Memory B cell (primary cell): ENCODE data around the gene PTPRN2.

Source experiments
- ATAC-seq: fragments of 150-1000 bp; cut with Tn5 transposase; 2 replicates; pipeline ENCODE4 v1.10.0; 2021; ENCODE audit warnings: low read depth, mild to moderate bottlenecking, moderate library complexity
- DNase-seq, 2 donors: peaks; one replicate each; pipeline ENCODE4 v3.0.0; 2022; ENCODE audit warnings: low spot score in 2 of 2
- H3K27ac Mint-ChIP-seq: one replicate; pipeline ENCODE4 v1.8.0; 2022; ENCODE audit warnings: mild to moderate bottlenecking, moderate library complexity, mixed read lengths
- H3K27me3 Mint-ChIP-seq: one replicate; pipeline ENCODE4 v1.8.0; 2022; ENCODE audit warnings: mixed read lengths
- H3K36me3 Mint-ChIP-seq: one replicate; pipeline ENCODE4 v1.8.0; 2022; ENCODE audit warnings: mild to moderate bottlenecking, mixed read lengths
- H3K4me1 Mint-ChIP-seq: one replicate; pipeline ENCODE4 v1.8.0; 2022; ENCODE audit warnings: mixed read lengths
- H3K4me3 Mint-ChIP-seq: one replicate; pipeline ENCODE4 v1.8.0; 2022; ENCODE audit warnings: mild to moderate bottlenecking, moderate library complexity, mixed read lengths
- H3K9me3 Mint-ChIP-seq: one replicate; pipeline ENCODE4 v1.8.0; 2022; ENCODE audit warnings: mixed read lengths

Gene PTPRN2

GRCh38 chr7:158366916-158367633 is 220.5 kb downstream of the PTPRN2 start:
- Mint-ChIP-seq H3K27me3 (no peaks in the 10 kb centered on the region), H3K27ac (no peak overlapping the region), H3K9me3 (peaks cover 4% of the 10 kb centered on the region), H3K4me3 (no peak overlapping the region), H3K4me1 (no peaks in the 10 kb centered on the region), H3K36me3 (no peaks in the 10 kb centered on the region)
- no peak for DNase-seq
- ATAC-seq: no peak

- Mint-ChIP-seq H3K4me1 (no peaks in the 10 kb centered on the region), H3K27me3 (no peaks in the 10 kb centered on the region), H3K27ac (no peak overlapping the region), H3K4me3 (no peak overlapping the region), H3K36me3 (no peaks in the 10 kb centered on the region), H3K9me3 (peaks cover 4% of the 10 kb centered on the region)
- no peak for ATAC-seq
- no peak for DNase-seq
These were observed 221.3 kb downstream of the PTPRN2 start for GRCh38 chr7:158366346-158366745.

- no peak for DNase-seq
- peaks cover 4% of the 10 kb centered on the region for H3K9me3 Mint-ChIP-seq
These were observed 222.4 kb downstream of the PTPRN2 start for GRCh38 chr7:158365267-158365666.

GRCh38 chr7:158364451-158364850 is 223.2 kb downstream of the PTPRN2 start:
- Mint-ChIP-seq H3K4me1 (no peaks in the 10 kb centered on the region), H3K27ac (no peak overlapping the region), H3K4me3 (no peak overlapping the region), H3K36me3 (no peaks in the 10 kb centered on the region), H3K9me3 (peaks cover 4% of the 10 kb centered on the region), H3K27me3 (no peaks in the 10 kb centered on the region)
- DNase-seq (no peak), ATAC-seq (no peak)

More at GRCh38 chr7:158365267-158365666, 222.4 kb downstream of the PTPRN2 start:
- no peaks in the 10 kb centered on the region for H3K4me1 Mint-ChIP-seq
- H3K36me3 Mint-ChIP-seq: no peaks in the 10 kb centered on the region
- no peak overlapping the region for H3K4me3 Mint-ChIP-seq
- H3K27ac Mint-ChIP-seq: no peak overlapping the region
- no peaks in the 10 kb centered on the region for H3K27me3 Mint-ChIP-seq
- ATAC-seq: no peak

- DNase-seq (no peak), ATAC-seq (no peak)
- Mint-ChIP-seq H3K4me1 (no peaks in the 10 kb centered on the region), H3K36me3 (no peaks in the 10 kb centered on the region), H3K27me3 (no peaks in the 10 kb centered on the region), H3K4me3 (no peak overlapping the region), H3K9me3 (peaks cover 4% of the 10 kb centered on the region), H3K27ac (no peak overlapping the region)
These were observed 224.4 kb downstream of the PTPRN2 start for GRCh38 chr7:158362912-158363905.

GRCh38 chr7:158362001-158362400 is 225.6 kb downstream of the PTPRN2 start:
- Mint-ChIP-seq H3K4me1 (no peaks in the 10 kb centered on the region), H3K27me3 (no peaks in the 10 kb centered on the region), H3K4me3 (no peak overlapping the region), H3K9me3 (peaks cover 4% of the 10 kb centered on the region), H3K36me3 (no peaks in the 10 kb centered on the region), H3K27ac (no peak overlapping the region)
- no peak for DNase-seq
- ATAC-seq: no peak

- no peak for DNase-seq
- Mint-ChIP-seq H3K9me3 (peaks cover 5% of the 10 kb centered on the region), H3K27ac (no peak overlapping the region), H3K27me3 (peaks cover 1% of the 10 kb centered on the region), H3K4me1 (no peaks in the 10 kb centered on the region), H3K36me3 (no peaks in the 10 kb centered on the region), H3K4me3 (no peak overlapping the region)
- no peak for ATAC-seq
These were observed 226.2 kb downstream of the PTPRN2 start for GRCh38 chr7:158361326-158361946.

GRCh38 chr7:158358926-158359645 is 228.5 kb downstream of the PTPRN2 start:
- H3K4me3 Mint-ChIP-seq: no peak overlapping the region
- no peak overlapping the region for H3K27ac Mint-ChIP-seq
- H3K9me3 Mint-ChIP-seq: peaks cover 11% of the 10 kb centered on the region
- DNase-seq (no peak), ATAC-seq (no peak)
- peaks cover 2% of the 10 kb centered on the region for H3K27me3 Mint-ChIP-seq
- no peaks in the 10 kb centered on the region for H3K4me1 Mint-ChIP-seq
- H3K36me3 Mint-ChIP-seq: no peaks in the 10 kb centered on the region

GRCh38 chr7:158357898-158358821 is 229.5 kb downstream of the PTPRN2 start:
- H3K4me3 Mint-ChIP-seq: no peak overlapping the region
- peaks cover 2% of the 10 kb centered on the region for H3K27me3 Mint-ChIP-seq
- H3K9me3 Mint-ChIP-seq: peaks cover 12% of the 10 kb centered on the region
- no peaks in the 10 kb centered on the region for H3K36me3 Mint-ChIP-seq
- no peak for DNase-seq
- H3K4me1 Mint-ChIP-seq: no peaks in the 10 kb centered on the region
- no peak overlapping the region for H3K27ac Mint-ChIP-seq
- no peak for ATAC-seq

GRCh38 chr7:158357106-158357897 is 230.3 kb downstream of the PTPRN2 start:
- Mint-ChIP-seq H3K4me1 (peaks cover 1% of the 10 kb centered on the region), H3K4me3 (no peak overlapping the region), H3K9me3 (peaks cover 12% of the 10 kb centered on the region), H3K36me3 (no peaks in the 10 kb centered on the region), H3K27ac (no peak overlapping the region), H3K27me3 (peaks cover 2% of the 10 kb centered on the region)
- DNase-seq (no peak), ATAC-seq (no peak)

- Mint-ChIP-seq H3K4me1 (peaks cover 3% of the 10 kb centered on the region), H3K27me3 (peaks cover 2% of the 10 kb centered on the region), H3K36me3 (no peaks in the 10 kb centered on the region), H3K9me3 (peaks cover 12% of the 10 kb centered on the region), H3K27ac (no peak overlapping the region), H3K4me3 (no peak overlapping the region)
- ATAC-seq (no peak), DNase-seq (no peak)
These were observed 231.2 kb downstream of the PTPRN2 start for GRCh38 chr7:158356454-158356853.

- peaks cover 12% of the 10 kb centered on the region for H3K9me3 Mint-ChIP-seq
- H3K36me3 Mint-ChIP-seq: no peaks in the 10 kb centered on the region
- H3K4me3 Mint-ChIP-seq: no peak overlapping the region
- peaks cover 3% of the 10 kb centered on the region for H3K4me1 Mint-ChIP-seq
- H3K27ac Mint-ChIP-seq: no peak overlapping the region
- ATAC-seq: no peak
- H3K27me3 Mint-ChIP-seq: peaks cover 2% of the 10 kb centered on the region
- DNase-seq: no peak
These were observed 232.1 kb downstream of the PTPRN2 start for GRCh38 chr7:158355456-158356065.
